SU-DHL-6 (cell line): ENCODE results near the gene ADNP.

ENCODE experiments used
- H2AFZ ChIP-seq: fragments of 200-600 bp; sonication (generic); 2 replicates; pipeline ENCODE4 v1.6.1; 2014; ENCODE audit warnings: low read depth, mild to moderate bottlenecking, moderate library complexity, mixed read lengths, antibody characterized with exemption, low read length; ENCODE audit not compliant: severe bottlenecking
- H3F3A ChIP-seq: fragments of 200-600 bp; shearing (Covaris generic); 2 replicates; pipeline ENCODE4 v1.6.0; 2016; ENCODE audit warnings: antibody characterized with exemption, mild to moderate bottlenecking; ENCODE audit not compliant: insufficient read depth
- H3K27ac ChIP-seq: fragments of 200-600 bp; sonication (generic); 2 replicates; pipeline ENCODE4 v1.5.1; 2016; ENCODE audit warnings: low read depth, mild to moderate bottlenecking, low read length, moderate library complexity, mixed read lengths
- H3K27me3 ChIP-seq: fragments of 200-600 bp; sonication (generic), shearing (Covaris generic); 2 replicates; pipeline ENCODE4 v1.6.0; 2014; ENCODE audit warnings: mild to moderate bottlenecking, low read length
- H3K36me3 ChIP-seq: fragments of 200-600 bp; sonication (generic); 2 replicates; pipeline ENCODE4 v1.6.1; 2014; ENCODE audit warnings: mild to moderate bottlenecking, low read length, mixed read lengths
- H3K4me2 ChIP-seq: fragments of 300-600, 200-600 bp; shearing (Covaris generic), sonication (generic); 2 replicates; pipeline ENCODE4 v1.6.0; 2014; ENCODE audit warnings: low read length, low read depth, mild to moderate bottlenecking; ENCODE audit not compliant: poor library complexity, severe bottlenecking
- H3K4me3 ChIP-seq: fragments of 200-600 bp; sonication (generic); 2 replicates; pipeline ENCODE4 v1.5.1; 2014; ENCODE audit warnings: antibody characterized with exemption, low read length, mild to moderate bottlenecking, mixed read lengths; ENCODE audit not compliant: insufficient read depth, poor library complexity, severe bottlenecking
- H3K79me2 ChIP-seq: fragments of 200-600 bp; sonication (generic); 2 replicates; pipeline ENCODE4 v1.6.1; 2014; ENCODE audit warnings: mild to moderate bottlenecking, low read length, moderate library complexity; ENCODE audit not compliant: insufficient read depth
- H3K9ac ChIP-seq: fragments of 200-600 bp; sonication (generic); 2 replicates; pipeline ENCODE4 v1.7.0; 2014; ENCODE audit warnings: mild to moderate bottlenecking, low read length
- H3K9me2 ChIP-seq: fragments of 200-600 bp; sonication (generic); replicated peaks from 2 replicates; pipeline ENCODE4 v1.6.1; 2014; ENCODE audit warnings: low read length; ENCODE audit not compliant: insufficient read depth
- H3K9me3 ChIP-seq: fragments of 200-600 bp; sonication (generic); 2 replicates; pipeline ENCODE4 v1.6.1; 2014; ENCODE audit warnings: low read length, mixed read lengths; ENCODE audit not compliant: insufficient read depth
- H4K20me1 ChIP-seq: fragments of 200-600 bp; sonication (generic); 2 replicates; pipeline ENCODE4 v1.6.1; 2014; ENCODE audit warnings: low read depth, mild to moderate bottlenecking, antibody characterized with exemption, low read length, moderate library complexity, mixed read lengths
- CTCF ChIP-seq: fragments of 200-600 bp; sonication (generic); IDR thresholded peaks from one replicate; pipeline ENCODE4 v1.5.1; 2017; ENCODE audit warnings: antibody characterized with exemption, mild to moderate bottlenecking, low read length, moderate library complexity; ENCODE audit not compliant: insufficient read depth, poor library complexity, severe bottlenecking
- EZH2phosphoT487 ChIP-seq: fragments of 200-600 bp; sonication (generic), shearing (Covaris generic); conservative IDR thresholded peaks from 2 replicates; pipeline ENCODE4 v1.6.1; 2018; ENCODE audit warnings: mild to moderate bottlenecking, antibody characterized with exemption, low read length, moderate library complexity, mixed read lengths

Gene ADNP

GRCh38 chr20:50877232-50877743 lies 53.9 kb downstream of the ADNP start:
- Histone ChIP-seq H2AFZ (no peak overlapping the region), H3K4me2 (no peak overlapping the region), H3K9me2 (no peaks in the 10 kb centered on the region), H3F3A (peaks cover 3% of the 10 kb centered on the region; the same call in 1 of the 2 replicates), H3K79me2 (no peaks in the 10 kb centered on the region), H3K27ac (no peak overlapping the region), H4K20me1 (no peaks in the 10 kb centered on the region; the same call in 1 of the 2 replicates), H3K27me3 (no peaks in the 10 kb centered on the region), H3K36me3 (peaks cover 3% of the 10 kb centered on the region; the same call in 1 of the 2 replicates), H3K9me3 (no peaks in the 10 kb centered on the region), H3K9ac (no peak overlapping the region), H3K4me3 (no peak overlapping the region)
- no peak for TF ChIP-seq CTCF
- no peak for TF ChIP-seq EZH2phosphoT487

- Histone ChIP-seq H3K9me2 (no peaks in the 10 kb centered on the region), H4K20me1 (no peaks in the 10 kb centered on the region; the same call in 1 of the 2 replicates), H3K4me2 (no peak overlapping the region), H3K4me3 (no peak overlapping the region), H2AFZ (no peak overlapping the region), H3K79me2 (no peaks in the 10 kb centered on the region), H3K27me3 (no peaks in the 10 kb centered on the region), H3K36me3 (peaks cover 3% of the 10 kb centered on the region; the same call in 1 of the 2 replicates), H3F3A (no peaks in the 10 kb centered on the region), H3K9ac (no peak overlapping the region), H3K9me3 (no peaks in the 10 kb centered on the region), H3K27ac (no peak overlapping the region)
- TF ChIP-seq EZH2phosphoT487 = no peak
- no peak for TF ChIP-seq CTCF
Observed at GRCh38 chr20:50876816-50877215, 54.4 kb downstream of the ADNP start.

- no peak overlapping the region for H3K4me3 ChIP-seq
- H3K9me2 ChIP-seq = no peaks in the 10 kb centered on the region
- no peak overlapping the region for H3K4me2 ChIP-seq
- H3K27me3 ChIP-seq = no peaks in the 10 kb centered on the region
- TF ChIP-seq EZH2phosphoT487 (no peak), CTCF (no peak)
- no peak overlapping the region for H2AFZ ChIP-seq
- peaks cover 3% of the 10 kb centered on the region; the same call in 1 of the 2 replicates for H3K36me3 ChIP-seq
- no peaks in the 10 kb centered on the region; the same call in 1 of the 2 replicates for H4K20me1 ChIP-seq
- H3F3A ChIP-seq = no peaks in the 10 kb centered on the region
- H3K79me2 ChIP-seq = no peaks in the 10 kb centered on the region
- no peaks in the 10 kb centered on the region for H3K9me3 ChIP-seq
- H3K27ac ChIP-seq = no peak overlapping the region
- no peak overlapping the region for H3K9ac ChIP-seq
Observed at GRCh38 chr20:50876063-50876685, 55.1 kb downstream of the ADNP start.
